ENCODE measurements around the gene RAD51C. TPM values are rescaled to one million over a fixed set of nuclear protein-coding genes. Genes with fewer than 3 reads are reported as not detected.
"Not testable (repeated sequence)": the region's sequence is repeated elsewhere in the genome, so short reads cannot be mapped to it uniquely, and the experiment has no call there.

The RAD51C gene
- total RNA-seq, 2 donors from 2014 or later = 30.4 to 32.5 TPM

- DNase-seq (ENCODE audit: low spot score) = no peak
- Histone ChIP-seq H3K27me3 (replicated peaks; ENCODE audit: insufficient read depth) (no peaks in the 10 kb centered on the region), H3K4me1 (replicated peaks) (no peaks in the 10 kb centered on the region), H3K4me3 (no peak overlapping the region), H3K27ac (no peak overlapping the region), H3K9me3 (no peaks in the 10 kb centered on the region), H3K36me3 (no peaks in the 10 kb centered on the region)
- TF ChIP-seq POLR2A (IDR thresholded peaks at IDR 0.05) (no peak), CTCF (IDR thresholded peaks at IDR 0.05) (no peak), POLR2AphosphoS5 (IDR thresholded peaks at IDR 0.05) (no peak)
- intact Hi-C loops (cut with DNase I) = no loop called here
- WGBS = 90% methylated on average over 2 of the region's 2 CpGs
These were observed 3.9 kb upstream of the RAD51C start for GRCh38 chr17:58688521-58688920.

- H3K9me3 ChIP-seq; H3K27ac ChIP-seq; H3K4me3 ChIP-seq; H3K4me1 ChIP-seq (replicated peaks); DNase-seq (ENCODE audit: low spot score); H3K27me3 ChIP-seq (replicated peaks; ENCODE audit: insufficient read depth); H3K36me3 ChIP-seq: not testable (repeated sequence)
- 90% methylated on average over 7 of the region's 7 CpGs for WGBS
- intact Hi-C loops (cut with DNase I) = loop anchor here (5.0 kb wide), 1 partner anchor 173 kb away; no protein-coding TSS in a partner anchor
These were observed 2.4 kb upstream of the RAD51C start for GRCh38 chr17:58690033-58690432.

DNA sequence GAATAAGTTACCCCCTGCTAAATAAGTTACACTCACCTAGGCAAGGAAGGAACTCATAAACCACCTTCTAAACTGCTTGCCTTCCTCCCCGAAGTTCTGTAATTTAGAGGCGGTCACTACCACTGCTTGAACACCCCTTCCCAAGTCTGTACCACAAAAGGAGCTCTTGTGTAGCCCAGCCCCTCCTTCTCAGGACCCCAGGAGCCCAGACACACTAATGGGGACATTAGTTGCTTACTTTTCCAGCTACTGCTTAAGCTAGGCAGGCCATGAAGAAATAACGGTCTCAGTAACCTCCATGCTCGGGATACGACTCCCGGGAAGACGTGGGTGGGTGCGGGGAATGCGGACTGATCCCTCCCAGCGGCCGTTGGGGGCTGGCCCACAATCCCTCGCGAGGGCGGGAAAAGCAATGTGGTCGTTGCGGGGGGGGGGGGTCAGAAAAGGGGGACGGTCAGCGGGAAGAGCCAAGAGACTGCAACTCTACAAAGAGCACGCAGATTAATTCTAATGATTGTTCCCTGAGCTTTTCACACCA is 632 bp upstream of the RAD51C start, which contains the start of gene TEX14:
Gene TEX14, minus strand, starts transcription at position 345 of the 538 bp plus-strand sequence. CDS start 40,044 bp downstream, outside the sequence.
- WGBS = 81% methylated on average over 19 of the region's 19 CpGs
- Histone ChIP-seq H3K9me3 (no peaks in the 10 kb centered on the region), H3K4me3 (peak within 1 kb of the TSS; percentile 54 to 58), H3K36me3 (no peaks in the 10 kb centered on the region), H3K4me1 (replicated peaks) (no peaks in the 10 kb centered on the region), H3K27ac (peak within 1 kb of the TSS; percentile 81 to 84), H3K27me3 (replicated peaks; ENCODE audit: insufficient read depth) (no peaks in the 10 kb centered on the region)
- no peak for TF ChIP-seq CTCF (IDR thresholded peaks at IDR 0.05)
- TF ChIP-seq POLR2AphosphoS5 (IDR thresholded peaks at IDR 0.05) = no peak
- TF ChIP-seq POLR2A (IDR thresholded peaks at IDR 0.05) = no peak
- no peak for DNase-seq (ENCODE audit: low spot score)
- intact Hi-C loops (cut with DNase I) = loop anchor here (5.0 kb wide), 1 partner anchor 174 kb away; no protein-coding TSS in a partner anchor

- intact Hi-C loops (cut with DNase I) = loop anchor here (5.0 kb wide), 1 partner anchor 176 kb away; no protein-coding TSS in a partner anchor
- no peaks in the 10 kb centered on the region for H3K36me3 ChIP-seq
- no peaks in the 10 kb centered on the region for H3K9me3 ChIP-seq
- 56% methylated on average over 8 of the region's 8 CpGs for WGBS
- no peaks in the 10 kb centered on the region for H3K4me1 ChIP-seq (replicated peaks)
- DNase-seq (ENCODE audit: low spot score) = no peak
- H3K4me3 ChIP-seq = peak overlapping the region; percentile 54 to 58
- TF ChIP-seq CTCF (IDR thresholded peaks at IDR 0.05) (no peak), POLR2A (IDR thresholded peaks at IDR 0.05) (no peak)
- H3K27me3 ChIP-seq (replicated peaks; ENCODE audit: insufficient read depth) = no peaks in the 10 kb centered on the region
- H3K27ac ChIP-seq = peak overlapping the region; percentile 81 to 84
These were observed 806 bp downstream of the RAD51C start for GRCh38 chr17:58693208-58693607.

GRCh38 chr17:58693751-58694150 is 1.3 kb downstream of the RAD51C start:
- 68% methylated on average over 2 of the region's 2 CpGs for WGBS
- H3K9me3 ChIP-seq = no peaks in the 10 kb centered on the region
- DNase-seq (ENCODE audit: low spot score) = no peak
- H3K4me3 ChIP-seq = no peak overlapping the region
- no peak overlapping the region for H3K27ac ChIP-seq
- no peaks in the 10 kb centered on the region for H3K36me3 ChIP-seq
- no peaks in the 10 kb centered on the region for H3K4me1 ChIP-seq (replicated peaks)
- TF ChIP-seq CTCF (IDR thresholded peaks at IDR 0.05) (no peak), POLR2A (IDR thresholded peaks at IDR 0.05) (no peak), POLR2AphosphoS5 (IDR thresholded peaks at IDR 0.05) (no peak)
- no peaks in the 10 kb centered on the region for H3K27me3 ChIP-seq (replicated peaks; ENCODE audit: insufficient read depth)
- intact Hi-C loops (cut with DNase I) = loop anchor here (5.0 kb wide), 1 partner anchor 176 kb away; no protein-coding TSS in a partner anchor

Measured in prostate gland (tissue), 2 donors.